ENCODE results near the gene ZNF211. TPM values are rescaled to one million over a fixed set of nuclear protein-coding genes. Genes with fewer than 3 reads are reported as not detected.

ZNF211 gene
- total RNA-seq, 1 experiment from 2014 or later = 8.2 TPM

- Histone ChIP-seq H3K4me3 (ENCODE audit: low read depth, low read length, poor library complexity, severe bottlenecking) (no peak overlapping the region), H3K36me3 (ENCODE audit: insufficient read depth, low read length, poor library complexity, severe bottlenecking) (no peaks in the 10 kb centered on the region), H3K4me1 (ENCODE audit: insufficient read depth, low read length, poor library complexity, severe bottlenecking) (no peaks in the 10 kb centered on the region), H3K27ac (ENCODE audit: low read depth, low read length, poor library complexity, severe bottlenecking) (no peak overlapping the region), H3K9me3 (ENCODE audit: low read depth, low read length, poor library complexity, severe bottlenecking) (no peaks in the 10 kb centered on the region), H3K27me3 (replicated peaks; ENCODE audit: insufficient read depth, low read depth, low read length, poor library complexity) (peaks cover 6% of the 10 kb centered on the region)
- CTCF ChIA-PET = no interaction called here
- TF ChIP-seq, protein P1, sequence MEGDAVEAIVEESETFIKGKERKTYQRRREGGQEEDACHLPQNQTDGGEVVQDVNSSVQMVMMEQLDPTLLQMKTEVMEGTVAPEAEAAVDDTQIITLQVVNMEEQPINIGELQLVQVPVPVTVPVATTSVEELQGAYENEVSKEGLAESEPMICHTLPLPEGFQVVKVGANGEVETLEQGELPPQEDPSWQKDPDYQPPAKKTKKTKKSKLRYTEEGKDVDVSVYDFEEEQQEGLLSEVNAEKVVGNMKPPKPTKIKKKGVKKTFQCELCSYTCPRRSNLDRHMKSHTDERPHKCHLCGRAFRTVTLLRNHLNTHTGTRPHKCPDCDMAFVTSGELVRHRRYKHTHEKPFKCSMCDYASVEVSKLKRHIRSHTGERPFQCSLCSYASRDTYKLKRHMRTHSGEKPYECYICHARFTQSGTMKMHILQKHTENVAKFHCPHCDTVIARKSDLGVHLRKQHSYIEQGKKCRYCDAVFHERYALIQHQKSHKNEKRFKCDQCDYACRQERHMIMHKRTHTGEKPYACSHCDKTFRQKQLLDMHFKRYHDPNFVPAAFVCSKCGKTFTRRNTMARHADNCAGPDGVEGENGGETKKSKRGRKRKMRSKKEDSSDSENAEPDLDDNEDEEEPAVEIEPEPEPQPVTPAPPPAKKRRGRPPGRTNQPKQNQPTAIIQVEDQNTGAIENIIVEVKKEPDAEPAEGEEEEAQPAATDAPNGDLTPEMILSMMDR (conservative IDR thresholded peaks at IDR 0.05; ENCODE audit: low read depth, low read length) = no peak
- TF ChIP-seq EZH2 (IDR thresholded peaks at IDR 0.05; ENCODE audit: borderline replicate concordance, low read depth, low read length, poor library complexity, severe bottlenecking) = no peak
- no peak for DNase-seq (ENCODE audit: low spot score)
- no TSS peak for BruUV-seq (replicated peaks)
- intact Hi-C loops (cut with micrococcal nuclease; ENCODE audit: unreplicated experiment) = no loop called here
- POLR2A ChIA-PET (ENCODE audit: low non-redundant PET) = no interaction called here
Measured at GRCh38 chr19:57653689-57654088, 20.7 kb downstream of the ZNF211 start.

DNA sequence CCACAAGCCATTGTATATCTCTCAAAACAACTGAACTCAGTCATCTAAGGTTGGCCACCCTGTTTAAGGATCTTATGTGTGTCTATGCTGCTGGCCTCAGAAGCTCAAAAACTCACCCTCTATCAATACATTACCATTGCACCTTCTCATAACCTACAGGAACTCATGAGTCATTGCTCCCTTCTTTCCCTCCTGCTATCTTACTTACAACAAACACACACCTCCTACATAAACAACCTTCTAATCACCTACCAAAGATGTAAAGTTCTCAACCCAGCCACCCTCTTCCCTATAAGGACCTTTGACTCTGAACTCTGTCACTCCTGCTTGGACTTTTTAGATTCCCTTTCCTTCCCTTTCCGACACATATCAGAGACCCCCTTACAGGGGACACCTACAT is 22.5 kb downstream of the ZNF211 start:
- Histone ChIP-seq H3K27me3 (replicated peaks; ENCODE audit: insufficient read depth, low read depth, low read length, poor library complexity) (peaks cover 23% of the 10 kb centered on the region), H3K36me3 (ENCODE audit: insufficient read depth, low read length, poor library complexity, severe bottlenecking) (no peaks in the 10 kb centered on the region), H3K4me1 (ENCODE audit: insufficient read depth, low read length, poor library complexity, severe bottlenecking) (no peaks in the 10 kb centered on the region), H3K4me3 (ENCODE audit: low read depth, low read length, poor library complexity, severe bottlenecking) (no peak overlapping the region), H3K9me3 (ENCODE audit: low read depth, low read length, poor library complexity, severe bottlenecking) (no peaks in the 10 kb centered on the region), H3K27ac (ENCODE audit: low read depth, low read length, poor library complexity, severe bottlenecking) (no peak overlapping the region)
- BruUV-seq (replicated peaks) = no TSS peak
- ChIA-PET CTCF (no interaction called here), POLR2A (ENCODE audit: low non-redundant PET) (no interaction called here)
- TF ChIP-seq, protein P1 (conservative IDR thresholded peaks at IDR 0.05; ENCODE audit: low read depth, low read length) = no peak
- no peak for TF ChIP-seq EZH2 (IDR thresholded peaks at IDR 0.05; ENCODE audit: borderline replicate concordance, low read depth, low read length, poor library complexity, severe bottlenecking)
- DNase-seq (ENCODE audit: low spot score) = no peak
- intact Hi-C loops (cut with micrococcal nuclease; ENCODE audit: unreplicated experiment) = no loop called here

GRCh38 chr19:57656346-57656745 is 23.4 kb downstream of the ZNF211 start:
- Histone ChIP-seq H3K27me3 (replicated peaks; ENCODE audit: insufficient read depth, low read depth, low read length, poor library complexity) (peaks cover 27% of the 10 kb centered on the region), H3K9me3 (ENCODE audit: low read depth, low read length, poor library complexity, severe bottlenecking) (no peaks in the 10 kb centered on the region), H3K4me1 (ENCODE audit: insufficient read depth, low read length, poor library complexity, severe bottlenecking) (no peaks in the 10 kb centered on the region), H3K27ac (ENCODE audit: low read depth, low read length, poor library complexity, severe bottlenecking) (no peak overlapping the region), H3K4me3 (ENCODE audit: low read depth, low read length, poor library complexity, severe bottlenecking) (no peak overlapping the region), H3K36me3 (ENCODE audit: insufficient read depth, low read length, poor library complexity, severe bottlenecking) (no peaks in the 10 kb centered on the region)
- POLR2A ChIA-PET (ENCODE audit: low non-redundant PET) = no interaction called here
- DNase-seq (ENCODE audit: low spot score) = no peak
- TF ChIP-seq EZH2 (IDR thresholded peaks at IDR 0.05; ENCODE audit: borderline replicate concordance, low read depth, low read length, poor library complexity, severe bottlenecking) = no peak
- TF ChIP-seq, protein P1 (conservative IDR thresholded peaks at IDR 0.05; ENCODE audit: low read depth, low read length) = no peak
- no TSS peak for BruUV-seq (replicated peaks)
- intact Hi-C loops (cut with micrococcal nuclease; ENCODE audit: unreplicated experiment) = no loop called here
- CTCF ChIA-PET = no interaction called here

Measured in A673 (cell line).